Measurements from ENCODE around the gene MLLT6.

MLLT6 gene

GRCh38 chr17:38704606-38705522, at the start of gene MLLT6:
Gene MLLT6 (plus strand): TSS chr17:38705273. CDS start chr17:38705633, 360 bp downstream.
- in situ Hi-C loops (cut with MboI; ENCODE audit: low sequenced_read_pairs) = no loop called here

- in situ Hi-C loops (cut with MboI; ENCODE audit: low sequenced_read_pairs) = no loop called here
Observed at GRCh38 chr17:38656959-38657823, 47.9 kb upstream of the MLLT6 start.

DNA sequence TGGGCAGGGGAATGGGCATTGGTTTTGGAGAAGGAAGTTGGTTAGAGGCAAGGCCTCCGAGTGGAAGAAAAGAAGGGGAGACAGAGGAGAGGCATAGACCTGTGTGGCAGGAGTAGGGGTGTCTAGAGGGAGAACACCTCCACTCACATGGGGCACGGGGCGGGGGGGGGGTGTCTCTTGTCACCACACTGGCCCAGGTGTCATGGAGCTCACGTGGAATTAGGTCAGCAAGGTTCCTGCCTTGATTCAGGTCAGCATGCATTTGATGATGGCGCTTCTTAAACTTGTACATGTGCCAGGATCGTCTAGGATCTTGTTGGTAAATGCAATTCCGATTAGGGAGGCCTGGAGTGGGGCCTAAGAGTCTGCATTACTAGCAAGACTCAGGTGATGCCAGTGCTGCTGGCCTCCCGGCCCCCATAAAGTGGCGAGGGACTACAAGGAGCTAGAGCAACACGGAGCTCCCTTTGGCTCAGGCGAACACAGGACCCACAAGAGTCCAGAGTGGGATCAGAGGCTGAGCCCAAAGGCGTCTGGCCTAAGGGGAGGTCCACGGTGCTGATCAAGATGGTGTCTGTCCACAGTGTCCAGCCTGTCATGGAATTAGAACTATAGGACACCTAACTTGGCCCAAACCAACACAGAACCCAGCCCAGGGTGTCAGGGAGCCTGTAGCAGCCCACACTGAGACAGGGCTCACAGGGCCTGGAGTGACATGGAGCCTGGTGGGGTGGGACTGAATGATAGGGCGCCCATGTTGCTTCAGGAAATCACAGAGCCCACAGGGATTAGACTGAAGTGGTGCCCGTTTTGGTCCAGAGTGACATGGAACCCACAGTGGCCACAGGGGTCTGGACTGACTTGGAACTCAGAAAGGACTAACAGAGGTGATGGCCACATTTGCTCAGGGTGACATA, 47.0 kb upstream of the MLLT6 start:
- in situ Hi-C loops (cut with MboI; ENCODE audit: low sequenced_read_pairs) = no loop called here

DNA sequence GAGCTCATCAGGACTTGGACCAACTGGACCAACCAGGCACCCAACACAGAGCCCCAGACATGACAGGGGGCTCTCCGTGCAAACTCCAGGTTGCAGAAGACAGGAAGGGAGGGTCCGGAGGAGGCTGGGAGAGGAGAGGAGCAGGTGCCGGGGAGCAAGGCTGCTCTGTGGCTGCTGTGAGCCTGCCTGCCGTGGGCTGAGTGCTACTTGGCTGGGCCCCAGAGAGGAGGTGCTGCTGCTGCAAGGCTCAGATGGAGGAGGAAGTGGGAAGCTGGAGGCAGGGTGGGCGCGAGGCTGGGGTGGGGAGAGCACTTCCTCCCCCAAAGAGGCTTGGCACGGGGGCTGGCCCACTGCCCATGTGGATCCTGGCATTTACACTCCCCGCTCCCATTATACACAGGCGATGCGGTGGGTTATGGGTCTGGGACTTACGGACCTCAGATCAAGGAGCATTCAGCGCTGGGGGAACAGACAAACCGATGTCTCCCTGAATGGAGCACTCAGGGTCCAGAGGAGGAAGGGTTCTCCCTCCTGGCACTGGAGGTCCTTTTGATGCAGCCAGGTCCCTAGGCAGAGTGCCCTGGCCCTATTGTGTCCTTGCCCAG, 46.2 kb upstream of the MLLT6 start:
- in situ Hi-C loops (cut with MboI; ENCODE audit: low sequenced_read_pairs) = no loop called here

DNA sequence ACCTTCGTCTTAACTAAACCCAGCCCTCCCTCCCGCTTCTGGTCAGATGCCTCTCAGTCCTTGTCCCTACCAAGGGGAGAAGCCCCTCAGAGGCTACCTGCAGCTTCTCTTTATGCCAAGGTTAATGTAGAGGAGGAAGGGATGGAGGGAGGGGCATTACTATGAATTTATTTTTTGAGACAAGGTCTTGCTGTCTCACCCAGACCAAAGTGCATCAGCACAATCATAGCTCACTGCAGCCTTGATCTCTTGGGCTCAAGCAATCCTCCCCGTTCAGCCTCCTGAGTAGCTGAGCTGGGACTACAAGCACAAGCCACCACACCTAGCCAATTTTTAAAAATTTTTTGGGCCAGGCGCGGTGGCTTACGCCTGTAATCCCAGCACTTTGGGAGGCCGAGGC, 45.7 kb upstream of the MLLT6 start:
- in situ Hi-C loops (cut with MboI; ENCODE audit: low sequenced_read_pairs) = no loop called here

DNA sequence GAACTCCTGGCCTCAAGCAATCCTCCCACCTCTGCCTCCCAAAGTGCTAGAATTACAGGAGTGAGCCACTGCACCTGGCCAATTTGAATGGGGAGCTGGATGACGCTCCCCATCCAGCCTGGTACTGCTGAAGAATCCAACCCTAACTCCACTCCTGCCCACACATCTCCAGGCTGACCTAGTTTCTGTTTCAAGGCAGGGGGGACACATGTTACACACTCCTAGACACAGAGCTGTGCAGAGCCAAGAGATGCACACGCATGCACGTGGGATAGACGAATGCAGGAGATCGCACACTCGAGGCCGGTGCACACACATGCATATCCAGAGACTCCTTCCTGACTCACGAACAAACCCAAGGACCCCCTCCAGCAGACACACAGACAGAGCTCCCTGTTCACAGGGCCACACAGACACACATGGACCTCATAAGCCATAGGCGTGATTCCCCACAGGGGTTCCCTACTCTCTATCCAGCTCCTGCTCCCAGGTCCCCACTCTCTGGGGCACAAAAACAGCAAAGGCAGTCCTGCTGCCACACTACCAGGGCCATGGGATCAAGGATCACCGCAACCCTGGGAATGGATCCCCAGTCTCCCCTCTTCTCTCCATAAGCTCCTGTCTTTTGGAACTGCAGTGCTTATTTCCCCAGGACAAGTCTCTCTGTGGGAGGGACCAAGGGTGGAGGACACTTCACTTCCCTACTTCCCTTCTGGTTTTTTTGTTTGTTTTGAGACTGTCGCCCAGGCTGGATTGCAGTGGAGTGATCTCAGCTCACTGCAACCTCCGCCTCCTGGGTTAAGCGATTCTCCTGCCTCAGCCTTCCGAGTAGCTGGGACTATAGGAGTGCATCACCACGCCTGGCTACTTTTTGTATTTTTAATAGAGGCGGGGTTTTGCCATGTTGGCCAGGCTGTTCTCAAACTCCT, 44.7 kb upstream of the MLLT6 start:
- in situ Hi-C loops (cut with MboI; ENCODE audit: low sequenced_read_pairs) = loop anchor here (10.0 kb wide), 2 partner anchors 166 to 236 kb away; partner anchors contain the start of gene ARHGAP23

DNA sequence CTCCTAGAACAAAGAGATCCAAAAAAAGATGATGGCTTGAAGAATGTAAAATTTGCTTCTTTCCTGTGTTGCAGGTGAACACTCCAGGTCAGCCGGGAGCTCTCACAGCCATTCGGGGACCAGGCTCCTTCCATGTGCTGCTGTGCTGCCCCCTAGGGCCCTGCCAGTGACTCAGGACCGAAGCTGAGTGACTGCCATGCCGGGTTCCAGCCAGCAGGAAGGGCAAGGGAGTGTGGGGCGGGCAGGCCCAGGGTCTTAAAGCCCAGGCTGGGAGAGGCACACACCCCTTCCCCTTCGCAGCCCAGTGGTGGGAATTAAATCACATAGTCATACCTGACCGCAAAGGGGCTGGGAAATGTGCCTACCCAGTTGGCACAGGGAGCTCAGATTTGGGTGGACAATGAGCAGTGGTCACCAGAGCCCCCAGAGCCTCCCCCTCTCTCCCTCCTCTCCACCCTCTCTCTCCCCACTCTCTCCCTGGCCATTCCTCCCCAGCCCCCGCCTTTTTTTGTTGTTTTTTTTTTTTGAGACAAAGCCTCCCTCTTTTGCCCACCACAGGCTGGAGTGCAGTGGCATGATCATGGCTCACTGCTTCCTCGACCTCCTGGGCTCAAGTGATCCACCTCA, 41.8 kb upstream of the MLLT6 start:
- in situ Hi-C loops (cut with MboI; ENCODE audit: low sequenced_read_pairs) = loop anchor here (10.0 kb wide), 2 partner anchors 168 to 238 kb away; partner anchors contain the start of gene ARHGAP23

GRCh38 chr17:38663964-38664644, 41.0 kb upstream of the MLLT6 start:
- in situ Hi-C loops (cut with MboI; ENCODE audit: low sequenced_read_pairs) = loop anchor here (10.0 kb wide), 2 partner anchors 169 to 239 kb away; partner anchors contain the start of gene ARHGAP23

- in situ Hi-C loops (cut with MboI; ENCODE audit: low sequenced_read_pairs) = loop anchor here (10.0 kb wide), 2 partner anchors 172 to 242 kb away; partner anchors contain the start of gene ARHGAP23
Observed at GRCh38 chr17:38667099-38667786, 37.8 kb upstream of the MLLT6 start.

- in situ Hi-C loops (cut with MboI; ENCODE audit: low sequenced_read_pairs) = loop anchor here (10.0 kb wide), 2 partner anchors 173 to 243 kb away; partner anchors contain the start of gene ARHGAP23
Observed at GRCh38 chr17:38667787-38668122, 37.3 kb upstream of the MLLT6 start.

DNA sequence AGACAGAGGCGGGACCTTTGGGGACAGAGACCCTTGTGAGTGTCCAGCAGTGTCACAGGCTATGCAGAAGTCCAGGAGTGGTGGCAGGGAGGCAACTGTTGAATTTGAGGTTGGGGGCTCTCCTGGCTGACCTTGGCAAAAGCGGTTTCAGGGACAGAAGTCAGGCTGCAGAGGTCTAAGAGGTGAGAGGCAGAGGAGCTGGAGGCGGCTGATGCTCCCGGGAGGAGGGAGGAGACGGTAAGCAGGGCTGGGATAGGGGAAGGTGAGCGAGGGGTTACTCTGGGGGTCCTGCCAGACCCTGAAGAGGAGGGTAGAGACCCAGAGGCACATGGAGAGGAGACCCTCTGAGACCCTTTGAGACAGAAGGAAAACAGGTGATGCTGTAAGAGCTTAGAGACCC, 35.6 kb upstream of the MLLT6 start:
- in situ Hi-C loops (cut with MboI; ENCODE audit: low sequenced_read_pairs) = loop anchor here (10.0 kb wide), 2 partner anchors 175 to 245 kb away; partner anchors contain the start of gene ARHGAP23

- in situ Hi-C loops (cut with MboI; ENCODE audit: low sequenced_read_pairs) = no loop called here
Observed at GRCh38 chr17:38671939-38672720, 32.9 kb upstream of the MLLT6 start.

DNA sequence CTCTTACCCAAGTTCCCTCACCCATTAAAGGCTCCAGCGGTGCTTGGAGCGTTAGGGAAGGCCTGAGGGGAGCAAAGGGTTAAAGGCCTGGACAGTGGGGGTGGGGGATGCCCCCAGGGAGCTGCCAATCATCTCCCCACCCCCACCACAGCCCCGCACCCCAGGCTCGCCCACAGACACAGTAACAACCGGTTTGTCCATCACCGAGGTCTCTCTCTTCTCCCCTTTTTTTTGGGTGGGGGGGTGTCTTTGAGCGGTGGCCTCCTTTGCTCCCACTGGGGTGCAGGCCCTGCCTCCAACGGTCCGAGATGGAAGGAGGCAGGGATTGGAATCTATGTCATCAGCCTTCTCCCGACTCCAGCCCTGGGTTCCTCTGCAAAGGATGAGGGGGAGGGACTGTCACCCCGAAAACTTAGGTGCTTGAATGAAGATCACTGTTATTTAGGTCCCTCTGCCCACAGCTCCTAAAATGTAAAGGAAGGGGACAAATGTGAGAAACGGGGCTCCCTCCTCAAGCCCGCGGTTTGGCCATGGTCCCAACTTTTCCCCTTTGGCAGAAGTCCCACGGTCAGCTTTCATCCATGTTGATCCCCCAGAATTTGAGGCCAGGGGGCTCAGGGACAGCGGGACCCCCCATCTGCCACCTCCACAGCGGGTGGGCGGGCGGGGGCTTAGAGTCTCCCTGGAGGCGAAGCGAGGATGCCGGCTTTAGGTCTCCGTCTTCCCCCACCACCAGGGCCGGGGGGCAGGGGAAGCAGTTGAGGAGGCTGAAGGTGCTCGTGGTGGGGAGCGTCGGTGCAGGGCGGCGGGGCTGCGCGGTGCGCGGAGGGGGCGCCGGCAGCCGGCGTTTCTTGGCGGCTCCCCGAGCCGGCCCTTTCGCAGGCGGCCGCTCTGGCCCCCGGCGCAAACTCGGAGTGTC, 32.0 kb upstream of the MLLT6 start:
- in situ Hi-C loops (cut with MboI; ENCODE audit: low sequenced_read_pairs) = no loop called here

DNA sequence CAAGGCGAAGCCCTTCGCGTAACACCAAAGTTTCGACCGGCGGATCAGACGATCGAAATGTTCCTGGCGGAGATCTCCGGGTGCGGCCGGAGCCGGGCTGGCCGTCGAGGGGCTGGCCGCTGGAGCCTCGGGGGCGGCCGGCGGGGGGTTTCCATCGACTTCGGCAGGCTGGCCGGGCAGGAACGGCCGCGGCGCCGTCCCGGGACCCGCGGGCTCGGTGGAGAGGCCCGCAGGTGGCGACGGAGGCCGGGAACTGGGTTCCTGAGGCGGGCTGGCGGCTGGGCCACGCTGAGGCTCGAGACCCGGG, 31.4 kb upstream of the MLLT6 start:
- in situ Hi-C loops (cut with MboI; ENCODE audit: low sequenced_read_pairs) = no loop called here

- in situ Hi-C loops (cut with MboI; ENCODE audit: low sequenced_read_pairs) = no loop called here
Observed at GRCh38 chr17:38674014-38674748, 30.9 kb upstream of the MLLT6 start.

All from HL-60/S4 treated with phorbol 12-myristate 13-acetate at 8.2 ng/mL for 4 days and 3 days (cell line).